Transverse colon (tissue), 3 donors: ENCODE data around the gene FAM43A.

Experiments
- EP300 ChIP-seq: sonication (generic); formaldehyde crosslinking; IDR thresholded peaks from one replicate; pipeline ENCODE4 v1.6.1; 2017; ENCODE audit warnings: antibody characterized with exemption, low read depth
- POLR2A ChIP-seq: fragments of 450-650 bp; IDR thresholded peaks from one replicate; pipeline ENCODE4 v1.6.1; 2016; ENCODE audit warnings: antibody characterized with exemption, mild to moderate bottlenecking, moderate library complexity
- TF ChIP-seq, protein P1 (sequence below), 5 experiments: fragments of 200-600 bp in 3 of 5; fragments of 450-650 bp in 2 of 5; sonication (generic) in 3 of 5; IDR thresholded peaks; 1 replicate in 2 of 5; 2 replicates in 3 of 5; pipeline ENCODE4 v1.5.1; 2016 to 2017; ENCODE audit warnings: antibody characterized with exemption in 5 of 5, inconsistent platforms in 3 of 5, mild to moderate bottlenecking in 2 of 5, moderate library complexity in 1 of 5

DNA sequence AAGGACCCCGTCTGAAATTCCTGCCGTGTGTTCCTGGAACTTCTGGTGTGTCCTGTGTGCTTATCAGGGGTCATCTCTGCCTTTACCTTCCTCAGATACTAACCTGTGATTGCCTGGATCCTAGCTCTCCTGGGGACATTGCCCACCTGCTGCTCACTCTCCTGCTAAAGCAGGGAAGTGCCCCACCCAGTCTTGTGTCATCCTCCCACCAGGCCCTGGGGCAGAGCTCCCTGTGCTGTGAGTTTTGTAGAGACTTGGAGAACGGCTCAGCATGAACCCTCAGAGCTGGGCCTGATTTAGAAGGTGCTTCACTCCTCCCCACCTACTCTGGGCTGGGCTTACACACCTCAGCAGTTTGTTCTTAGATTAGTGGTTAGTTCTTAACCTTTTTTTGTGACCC is 48.6 kb upstream of the FAM43A start:
- TF ChIP-seq EP300 (no peak), POLR2A (no peak)
- TF ChIP-seq, protein P1, sequence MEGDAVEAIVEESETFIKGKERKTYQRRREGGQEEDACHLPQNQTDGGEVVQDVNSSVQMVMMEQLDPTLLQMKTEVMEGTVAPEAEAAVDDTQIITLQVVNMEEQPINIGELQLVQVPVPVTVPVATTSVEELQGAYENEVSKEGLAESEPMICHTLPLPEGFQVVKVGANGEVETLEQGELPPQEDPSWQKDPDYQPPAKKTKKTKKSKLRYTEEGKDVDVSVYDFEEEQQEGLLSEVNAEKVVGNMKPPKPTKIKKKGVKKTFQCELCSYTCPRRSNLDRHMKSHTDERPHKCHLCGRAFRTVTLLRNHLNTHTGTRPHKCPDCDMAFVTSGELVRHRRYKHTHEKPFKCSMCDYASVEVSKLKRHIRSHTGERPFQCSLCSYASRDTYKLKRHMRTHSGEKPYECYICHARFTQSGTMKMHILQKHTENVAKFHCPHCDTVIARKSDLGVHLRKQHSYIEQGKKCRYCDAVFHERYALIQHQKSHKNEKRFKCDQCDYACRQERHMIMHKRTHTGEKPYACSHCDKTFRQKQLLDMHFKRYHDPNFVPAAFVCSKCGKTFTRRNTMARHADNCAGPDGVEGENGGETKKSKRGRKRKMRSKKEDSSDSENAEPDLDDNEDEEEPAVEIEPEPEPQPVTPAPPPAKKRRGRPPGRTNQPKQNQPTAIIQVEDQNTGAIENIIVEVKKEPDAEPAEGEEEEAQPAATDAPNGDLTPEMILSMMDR (IDR thresholded peaks at IDR 0.05): no peak
